Mucosa of stomach (tissue), 1 donor: ENCODE data around the gene RNF20.
"Not testable (repeated sequence)": the region's sequence is repeated elsewhere in the genome, so short reads cannot be mapped to it uniquely, and the experiment has no call there.

Source experiments
- H3K27me3 ChIP-seq: one replicate; pipeline ENCODE4 v1.7.0; 2013; ENCODE audit warnings: mild to moderate bottlenecking, low read length; ENCODE audit not compliant: control insufficient read depth, insufficient read depth
- H3K36me3 ChIP-seq: one replicate; pipeline ENCODE4 v1.7.0; 2013; ENCODE audit warnings: low read length; ENCODE audit not compliant: control insufficient read depth, insufficient read depth
- H3K4me1 ChIP-seq: one replicate; pipeline ENCODE4 v1.7.0; 2013; ENCODE audit warnings: mild to moderate bottlenecking, low read length; ENCODE audit not compliant: control insufficient read depth, insufficient read depth
- H3K4me3 ChIP-seq: one replicate; pipeline ENCODE4 v1.7.0; 2013; ENCODE audit warnings: low read length
- H3K9ac ChIP-seq: one replicate; pipeline ENCODE4 v1.7.0; 2013; ENCODE audit warnings: mild to moderate bottlenecking, low read length, moderate library complexity
- H3K9me3 ChIP-seq: one replicate; pipeline ENCODE4 v1.7.0; 2013; ENCODE audit warnings: mild to moderate bottlenecking, low read length, moderate library complexity; ENCODE audit not compliant: control insufficient read depth
- donor health status: Pancreatic carcinoma.

RNF20 gene

DNA sequence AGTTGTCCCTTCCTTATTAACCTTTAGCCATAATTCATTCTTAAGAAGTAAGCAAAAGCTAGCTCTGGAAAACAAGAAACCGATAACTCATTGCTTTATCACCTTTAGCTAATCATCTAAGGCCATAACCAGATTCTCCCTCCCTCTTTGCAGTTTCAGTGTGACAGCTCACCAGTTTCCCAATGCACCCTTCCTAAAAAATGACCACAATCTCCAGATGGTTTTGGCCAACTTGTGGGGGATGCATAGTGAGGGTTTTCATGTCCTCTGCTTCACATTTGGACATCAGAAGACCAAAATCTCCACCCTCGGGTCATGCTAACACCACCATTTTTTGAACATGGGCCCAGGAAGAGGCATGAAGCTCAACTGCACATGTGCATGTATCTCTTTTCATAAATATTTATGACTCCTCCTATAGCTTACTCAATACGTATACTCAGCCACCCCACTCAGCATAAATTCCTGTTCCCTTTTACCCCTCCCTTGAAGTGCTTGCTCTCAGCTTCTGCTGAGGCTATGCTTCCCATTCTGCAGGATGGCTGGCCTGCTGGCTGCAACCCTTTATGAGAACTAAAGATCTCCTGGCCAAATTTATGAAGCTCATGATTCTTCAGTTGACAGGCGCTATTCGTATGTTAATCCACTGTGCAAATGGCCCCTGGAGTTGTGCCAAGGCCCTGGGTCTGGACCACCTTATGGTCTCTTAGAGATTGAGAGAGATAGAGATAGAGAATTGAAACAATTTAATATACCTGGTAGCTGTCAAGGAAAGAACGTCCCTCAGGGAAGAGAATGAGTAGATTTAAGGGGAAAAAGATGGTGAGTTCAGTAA is 46.3 kb downstream of the RNF20 start:
- peaks cover 8% of the 10 kb centered on the region for H3K4me1 ChIP-seq
- H3K9ac ChIP-seq: no peak overlapping the region
- no peaks in the 10 kb centered on the region for H3K9me3 ChIP-seq
- H3K4me3 ChIP-seq: no peak overlapping the region
- H3K36me3 ChIP-seq: no peaks in the 10 kb centered on the region
- no peaks in the 10 kb centered on the region for H3K27me3 ChIP-seq

DNA sequence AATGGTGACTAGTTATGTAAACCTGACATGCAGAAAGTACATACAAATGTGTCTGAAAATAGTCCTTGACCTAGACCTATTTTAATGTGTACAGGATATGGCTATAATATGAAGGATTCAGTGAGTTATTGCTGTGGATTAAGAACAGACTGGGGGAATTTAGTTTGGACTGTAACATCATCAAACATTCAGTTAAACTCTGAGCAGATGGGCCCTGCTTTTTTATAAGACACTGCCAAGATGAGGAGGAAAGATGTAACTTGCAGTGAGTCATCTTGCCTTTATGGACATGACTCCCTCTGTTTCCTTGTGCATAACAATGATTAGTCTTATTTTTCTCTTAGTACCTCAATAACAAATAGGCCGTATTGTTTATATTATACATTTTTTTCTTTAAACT is 48.9 kb downstream of the RNF20 start:
- Histone ChIP-seq H3K4me1 (no peaks in the 10 kb centered on the region), H3K9ac (no peak overlapping the region), H3K36me3 (no peaks in the 10 kb centered on the region), H3K9me3 (no peaks in the 10 kb centered on the region), H3K4me3 (no peak overlapping the region), H3K27me3 (no peaks in the 10 kb centered on the region)

- no peak overlapping the region for H3K4me3 ChIP-seq
- no peaks in the 10 kb centered on the region for H3K9me3 ChIP-seq
- no peak overlapping the region for H3K9ac ChIP-seq
- H3K27me3 ChIP-seq: no peaks in the 10 kb centered on the region
- no peaks in the 10 kb centered on the region for H3K4me1 ChIP-seq
- no peaks in the 10 kb centered on the region for H3K36me3 ChIP-seq
These were observed 52.1 kb downstream of the RNF20 start for GRCh38 chr9:101585740-101586139.

- H3K36me3 ChIP-seq: no peaks in the 10 kb centered on the region
- no peaks in the 10 kb centered on the region for H3K4me1 ChIP-seq
These were observed 53.0 kb downstream of the RNF20 start for GRCh38 chr9:101586651-101587050.

DNA sequence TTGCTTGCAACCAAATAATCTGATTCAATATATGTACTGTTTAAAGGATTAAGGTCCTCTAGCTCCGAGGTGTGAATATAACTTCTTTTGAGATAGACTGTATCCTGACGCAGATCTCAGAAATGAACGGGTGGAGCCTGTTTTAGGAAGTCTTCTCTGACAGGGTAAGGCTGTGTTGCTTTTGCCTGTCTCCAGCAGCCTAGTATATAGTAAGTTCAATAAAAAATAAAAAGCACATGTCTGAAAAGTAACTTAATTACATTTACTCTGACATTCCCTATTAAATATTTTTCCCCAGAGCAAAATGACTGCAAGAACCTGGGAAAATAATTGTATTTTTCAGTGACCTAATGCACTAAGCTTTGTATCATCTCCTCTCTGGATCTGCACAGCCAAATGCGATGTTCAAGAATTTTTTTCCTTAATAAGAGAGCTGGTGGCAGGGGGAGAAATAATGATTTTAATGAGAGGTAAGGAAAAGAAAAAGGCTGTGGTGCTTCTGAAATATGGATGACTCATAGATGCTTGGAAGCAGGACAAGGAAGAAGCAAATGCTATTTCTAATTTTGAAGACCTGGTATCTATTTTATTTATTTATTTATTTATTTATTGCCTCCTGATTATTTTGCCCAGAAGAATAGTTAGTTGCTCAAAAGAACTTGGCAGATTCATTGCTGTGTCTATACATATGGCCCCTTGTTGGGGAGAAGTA is 53.8 kb downstream of the RNF20 start:
- no peaks in the 10 kb centered on the region for H3K36me3 ChIP-seq
- H3K4me3 ChIP-seq: no peak overlapping the region
- no peaks in the 10 kb centered on the region for H3K9me3 ChIP-seq
- no peaks in the 10 kb centered on the region for H3K4me1 ChIP-seq
- H3K27me3 ChIP-seq: no peaks in the 10 kb centered on the region
- H3K9ac ChIP-seq: no peak overlapping the region

More at GRCh38 chr9:101586651-101587050, 53.0 kb downstream of the RNF20 start:
- no peak overlapping the region for H3K9ac ChIP-seq
- H3K4me3 ChIP-seq: no peak overlapping the region
- no peaks in the 10 kb centered on the region for H3K27me3 ChIP-seq
- no peaks in the 10 kb centered on the region for H3K9me3 ChIP-seq

GRCh38 chr9:101590074-101590473 is 56.4 kb downstream of the RNF20 start:
- H3K9me3 ChIP-seq, H3K27me3 ChIP-seq, H3K9ac ChIP-seq, H3K4me3 ChIP-seq, H3K36me3 ChIP-seq, H3K4me1 ChIP-seq: not testable (repeated sequence)

DNA sequence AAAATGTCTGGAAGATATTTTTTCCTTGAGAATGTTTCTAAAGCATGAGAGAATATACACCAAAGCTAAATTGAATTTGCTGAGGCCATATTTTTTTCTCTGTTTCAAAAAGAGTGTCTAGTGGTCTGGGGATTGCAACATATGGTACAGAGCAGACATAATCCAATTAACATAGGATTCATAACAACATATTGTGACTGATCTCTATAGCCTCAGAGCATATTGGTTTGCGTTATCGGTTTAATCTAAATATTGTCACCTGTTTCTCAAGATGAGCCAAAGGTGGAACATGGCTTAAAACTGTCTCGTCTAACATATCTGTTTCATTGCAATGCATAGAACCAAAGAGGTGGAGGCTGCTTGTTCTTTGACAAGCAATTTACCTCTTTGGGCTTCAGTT is 57.2 kb downstream of the RNF20 start:
- no peaks in the 10 kb centered on the region for H3K27me3 ChIP-seq
- H3K4me3 ChIP-seq: no peak overlapping the region
- H3K36me3 ChIP-seq: no peaks in the 10 kb centered on the region
- no peaks in the 10 kb centered on the region for H3K9me3 ChIP-seq
- H3K4me1 ChIP-seq: no peaks in the 10 kb centered on the region
- no peak overlapping the region for H3K9ac ChIP-seq

DNA sequence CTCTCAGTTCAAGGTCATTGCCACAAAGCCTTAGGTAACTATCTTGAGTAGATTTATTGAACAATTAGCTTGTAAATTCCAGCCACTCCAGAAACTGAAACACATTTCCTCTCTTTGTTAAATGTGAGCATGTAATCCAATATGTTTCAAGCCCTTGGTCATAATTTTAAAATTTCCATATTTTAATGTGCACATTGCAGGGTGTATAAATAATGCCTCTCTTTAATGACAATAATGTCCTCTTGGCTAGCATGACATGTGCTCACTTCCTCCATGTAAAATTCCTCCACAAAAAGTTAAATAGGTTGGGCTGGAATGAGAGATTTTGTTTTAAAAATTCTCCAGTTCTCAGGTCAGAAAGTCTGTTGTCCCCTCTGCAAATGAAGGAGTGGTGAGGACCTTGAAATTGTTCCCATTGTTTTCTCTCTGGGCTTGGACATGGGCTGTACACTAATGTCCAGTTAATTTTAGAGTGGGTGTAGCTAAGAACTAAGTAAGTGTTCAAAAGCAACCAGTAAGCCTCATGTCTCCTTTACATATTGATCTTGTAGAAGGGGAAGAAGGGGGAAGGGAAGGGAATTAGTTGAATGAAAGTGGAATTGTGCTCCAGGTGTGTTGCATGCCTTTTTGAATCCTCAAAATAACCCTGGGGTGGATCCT is 58.3 kb downstream of the RNF20 start:
- Histone ChIP-seq H3K36me3 (no peaks in the 10 kb centered on the region), H3K4me3 (no peak overlapping the region), H3K27me3 (no peaks in the 10 kb centered on the region), H3K9me3 (no peaks in the 10 kb centered on the region), H3K9ac (no peak overlapping the region), H3K4me1 (no peaks in the 10 kb centered on the region)

DNA sequence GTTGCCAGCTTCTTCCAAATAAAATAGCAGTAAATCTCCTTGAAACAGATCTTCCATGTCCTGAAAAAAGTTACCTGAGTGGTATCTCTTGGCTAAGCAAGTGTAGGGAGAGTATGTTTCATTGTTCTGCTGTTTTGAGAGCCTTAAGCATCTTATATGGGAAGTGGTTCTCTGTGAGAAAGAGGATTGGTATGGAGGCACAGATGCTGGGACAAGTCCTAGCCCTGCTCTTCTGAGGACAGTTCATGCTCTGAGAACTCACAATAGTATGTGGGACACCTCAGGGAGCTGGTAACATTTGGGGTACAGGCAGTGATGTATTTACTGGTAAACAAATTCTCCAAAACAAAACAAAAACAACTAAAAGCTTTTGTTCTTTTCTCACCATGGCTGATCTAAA is 59.1 kb downstream of the RNF20 start:
- H3K27me3 ChIP-seq: no peaks in the 10 kb centered on the region
- H3K9ac ChIP-seq: no peak overlapping the region
- H3K4me3 ChIP-seq: no peak overlapping the region

DNA sequence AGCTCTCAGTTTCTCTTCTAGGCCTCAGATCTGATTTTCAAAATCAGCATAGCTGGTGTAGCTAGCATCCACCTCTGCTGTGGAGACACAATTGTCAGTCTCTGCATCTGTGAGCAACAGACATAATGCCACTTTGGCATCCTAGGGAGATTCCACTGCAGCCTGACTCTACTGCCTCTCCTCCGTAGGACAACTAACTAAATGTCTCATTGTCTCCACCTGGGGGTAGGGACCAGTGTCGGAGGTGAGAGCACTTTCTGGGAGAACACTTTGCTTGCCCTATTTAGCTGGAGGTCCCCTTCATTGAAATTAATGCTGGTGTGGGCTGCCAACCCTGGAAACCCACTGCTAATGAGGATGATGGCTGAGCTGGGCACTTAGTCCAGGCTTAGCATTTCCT is 59.7 kb downstream of the RNF20 start:
- H3K9ac ChIP-seq: no peak overlapping the region
- no peaks in the 10 kb centered on the region for H3K9me3 ChIP-seq
- no peaks in the 10 kb centered on the region for H3K27me3 ChIP-seq
- no peak overlapping the region for H3K4me3 ChIP-seq
- H3K36me3 ChIP-seq: no peaks in the 10 kb centered on the region
- H3K4me1 ChIP-seq: no peaks in the 10 kb centered on the region

More for the DNA sequence above, 59.1 kb downstream of the RNF20 start:
- H3K4me1 ChIP-seq: no peaks in the 10 kb centered on the region
- no peaks in the 10 kb centered on the region for H3K9me3 ChIP-seq
- H3K36me3 ChIP-seq: no peaks in the 10 kb centered on the region

GRCh38 chr9:101594796-101595195 is 61.1 kb downstream of the RNF20 start, which contains the start of gene PPP3R2:
Gene PPP3R2, minus strand, starts transcription at chr9:101594969. Its CDS starts 48 bp downstream, at chr9:101594921.
- no peak within 1 kb of the TSS for H3K9ac ChIP-seq
- no peaks in the 10 kb centered on the region for H3K27me3 ChIP-seq
- no peaks in the 10 kb centered on the region for H3K4me1 ChIP-seq
- no peaks in the 10 kb centered on the region for H3K36me3 ChIP-seq
- H3K9me3 ChIP-seq: no peaks in the 10 kb centered on the region
- no peak within 1 kb of the TSS for H3K4me3 ChIP-seq
